ENCODE measurements around the gene TTYH3.

The TTYH3 gene

GRCh38 chr7:2654059-2654458, 22.3 kb downstream of the TTYH3 start:
- Histone ChIP-seq H3K79me2 (ENCODE audit: control insufficient read depth, low read length) (no peaks in the 10 kb centered on the region), H4K20me1 (ENCODE audit: control insufficient read depth, insufficient read depth, low read depth, low read length) (peaks cover 7% of the 10 kb centered on the region; the same call in 1 of the 2 replicates), H3K9me3 (ENCODE audit: control insufficient read depth, insufficient read depth, low read length) (no peaks in the 10 kb centered on the region), H3K4me2 (ENCODE audit: low read length) (no peak overlapping the region), H3K27me3 (ENCODE audit: control insufficient read depth, low read length) (no peaks in the 10 kb centered on the region), H3K27ac (ENCODE audit: low read depth, low read length) (no peak overlapping the region), H3K36me3 (ENCODE audit: control insufficient read depth, low read length) (no peaks in the 10 kb centered on the region), H3K4me1 (ENCODE audit: control insufficient read depth, low read length) (no peaks in the 10 kb centered on the region), H3K9me2 (replicated peaks; ENCODE audit: control insufficient read depth, low read length) (no peaks in the 10 kb centered on the region), H3K4me3 (ENCODE audit: low read length) (no peak overlapping the region), H3F3A (ENCODE audit: control insufficient read depth, insufficient read depth) (no peaks in the 10 kb centered on the region)
- TF ChIP-seq, protein P1, sequence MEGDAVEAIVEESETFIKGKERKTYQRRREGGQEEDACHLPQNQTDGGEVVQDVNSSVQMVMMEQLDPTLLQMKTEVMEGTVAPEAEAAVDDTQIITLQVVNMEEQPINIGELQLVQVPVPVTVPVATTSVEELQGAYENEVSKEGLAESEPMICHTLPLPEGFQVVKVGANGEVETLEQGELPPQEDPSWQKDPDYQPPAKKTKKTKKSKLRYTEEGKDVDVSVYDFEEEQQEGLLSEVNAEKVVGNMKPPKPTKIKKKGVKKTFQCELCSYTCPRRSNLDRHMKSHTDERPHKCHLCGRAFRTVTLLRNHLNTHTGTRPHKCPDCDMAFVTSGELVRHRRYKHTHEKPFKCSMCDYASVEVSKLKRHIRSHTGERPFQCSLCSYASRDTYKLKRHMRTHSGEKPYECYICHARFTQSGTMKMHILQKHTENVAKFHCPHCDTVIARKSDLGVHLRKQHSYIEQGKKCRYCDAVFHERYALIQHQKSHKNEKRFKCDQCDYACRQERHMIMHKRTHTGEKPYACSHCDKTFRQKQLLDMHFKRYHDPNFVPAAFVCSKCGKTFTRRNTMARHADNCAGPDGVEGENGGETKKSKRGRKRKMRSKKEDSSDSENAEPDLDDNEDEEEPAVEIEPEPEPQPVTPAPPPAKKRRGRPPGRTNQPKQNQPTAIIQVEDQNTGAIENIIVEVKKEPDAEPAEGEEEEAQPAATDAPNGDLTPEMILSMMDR (IDR thresholded peaks at IDR 0.05; ENCODE audit: low read depth, low read length, poor library complexity, severe bottlenecking), result no peak
- TF ChIP-seq EZH2phosphoT487 (IDR thresholded peaks at IDR 0.05; ENCODE audit: borderline replicate concordance, low read length), result no peak

DNA sequence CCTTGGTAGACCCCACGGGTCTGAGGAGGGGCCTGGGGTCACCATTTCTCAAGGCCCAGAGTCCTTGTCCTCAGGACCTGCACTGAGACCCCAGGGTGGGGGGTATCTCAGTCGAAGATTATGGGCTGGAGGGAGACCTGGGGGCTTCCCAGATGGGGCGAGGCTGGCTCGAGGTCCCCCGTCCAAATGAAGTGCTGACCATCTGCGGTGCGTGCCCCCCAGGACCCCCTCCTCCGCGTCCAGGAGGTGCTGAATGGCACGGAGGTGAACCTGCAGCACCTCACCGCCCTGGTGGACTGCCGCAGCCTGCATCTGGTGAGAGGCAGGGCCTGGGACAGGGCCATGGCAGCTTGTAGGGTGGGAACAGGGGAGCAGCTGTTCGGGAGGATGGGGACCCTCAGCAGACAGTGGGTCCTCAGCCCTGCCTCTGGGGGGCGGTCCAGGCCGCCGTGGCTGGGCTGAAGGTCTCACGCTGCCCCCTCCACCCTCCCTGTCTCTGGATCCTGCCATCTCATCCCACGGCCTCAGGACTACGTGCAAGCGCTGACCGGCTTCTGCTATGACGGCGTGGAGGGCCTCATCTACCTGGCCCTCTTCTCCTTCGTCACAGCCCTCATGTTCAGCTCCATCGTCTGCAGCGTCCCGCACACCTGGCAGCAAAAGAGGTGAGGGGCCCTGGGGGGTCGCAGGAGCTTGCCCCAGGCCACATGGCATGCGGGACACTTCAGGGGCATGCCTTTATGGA, 24.3 kb downstream of the TTYH3 start:
- Histone ChIP-seq H3K4me1 (ENCODE audit: control insufficient read depth, low read length) (no peaks in the 10 kb centered on the region), H4K20me1 (ENCODE audit: control insufficient read depth, insufficient read depth, low read depth, low read length) (peaks cover 7% of the 10 kb centered on the region; the same call in 1 of the 2 replicates), H3F3A (ENCODE audit: control insufficient read depth, insufficient read depth) (no peaks in the 10 kb centered on the region), H3K27me3 (ENCODE audit: control insufficient read depth, low read length) (no peaks in the 10 kb centered on the region), H3K4me2 (ENCODE audit: low read length) (no peak overlapping the region), H3K9me2 (replicated peaks; ENCODE audit: control insufficient read depth, low read length) (no peaks in the 10 kb centered on the region), H3K79me2 (ENCODE audit: control insufficient read depth, low read length) (no peaks in the 10 kb centered on the region), H3K4me3 (ENCODE audit: low read length) (no peak overlapping the region), H3K36me3 (ENCODE audit: control insufficient read depth, low read length) (no peaks in the 10 kb centered on the region), H3K27ac (ENCODE audit: low read depth, low read length) (no peak overlapping the region), H3K9me3 (ENCODE audit: control insufficient read depth, insufficient read depth, low read length) (no peaks in the 10 kb centered on the region)
- no peak for TF ChIP-seq EZH2phosphoT487 (IDR thresholded peaks at IDR 0.05; ENCODE audit: borderline replicate concordance, low read length)
- TF ChIP-seq, protein P1 (IDR thresholded peaks at IDR 0.05; ENCODE audit: low read depth, low read length, poor library complexity, severe bottlenecking), result no peak

GRCh38 chr7:2657208-2657607, 25.4 kb downstream of the TTYH3 start:
- H3K36me3 ChIP-seq (ENCODE audit: control insufficient read depth, low read length), result no peaks in the 10 kb centered on the region
- no peaks in the 10 kb centered on the region for H3K79me2 ChIP-seq (ENCODE audit: control insufficient read depth, low read length)
- H3K27me3 ChIP-seq (ENCODE audit: control insufficient read depth, low read length), result no peaks in the 10 kb centered on the region
- 0 out of 2 replicates have a peak, but pooled peaks cover 2% of the 10 kb centered on the region for H4K20me1 ChIP-seq (ENCODE audit: control insufficient read depth, insufficient read depth, low read depth, low read length)
- H3K4me1 ChIP-seq (ENCODE audit: control insufficient read depth, low read length), result no peaks in the 10 kb centered on the region
- H3K9me2 ChIP-seq (replicated peaks; ENCODE audit: control insufficient read depth, low read length), result no peaks in the 10 kb centered on the region
- no peak overlapping the region for H3K4me2 ChIP-seq (ENCODE audit: low read length)
- H3K27ac ChIP-seq (ENCODE audit: low read depth, low read length), result no peak overlapping the region
- H3K9me3 ChIP-seq (ENCODE audit: control insufficient read depth, insufficient read depth, low read length), result no peaks in the 10 kb centered on the region
- TF ChIP-seq, protein P1 (IDR thresholded peaks at IDR 0.05; ENCODE audit: low read depth, low read length, poor library complexity, severe bottlenecking), result no peak
- no peak for TF ChIP-seq EZH2phosphoT487 (IDR thresholded peaks at IDR 0.05; ENCODE audit: borderline replicate concordance, low read length)
- no peak overlapping the region for H3K4me3 ChIP-seq (ENCODE audit: low read length)
- no peaks in the 10 kb centered on the region for H3F3A ChIP-seq (ENCODE audit: control insufficient read depth, insufficient read depth)

Measured in DOHH2 (cell line).